A549 (cell line): ENCODE measurements around the gene STAB2.

Source experiments
- PHF8 ChIP-seq: fragments of 200-600 bp; sonication (generic); IDR thresholded peaks from 2 replicates; pipeline ENCODE4 v1.6.1; 2016; ENCODE audit warnings: low read depth, mild to moderate bottlenecking, antibody characterized with exemption, moderate library complexity, borderline replicate concordance
- ZSCAN20 ChIP-seq: fragments of 250-450 bp; sonication (Bioruptor Pico); IDR thresholded peaks from 2 replicates; pipeline ENCODE4 v1.8.0; 2022; ENCODE audit warnings: mild to moderate bottlenecking, moderate library complexity
- TF ChIP-seq, protein P1 (sequence below): fragments of >200 bp; sonication (Bioruptor Twin); formaldehyde crosslinking; IDR thresholded peaks from 3 replicates; pipeline ENCODE4 v1.5.1; 2016
- TF ChIP-seq, protein P2 (sequence below): IDR thresholded peaks from 2 replicates; pipeline ENCODE4 v1.6.1; 2012

DNA sequence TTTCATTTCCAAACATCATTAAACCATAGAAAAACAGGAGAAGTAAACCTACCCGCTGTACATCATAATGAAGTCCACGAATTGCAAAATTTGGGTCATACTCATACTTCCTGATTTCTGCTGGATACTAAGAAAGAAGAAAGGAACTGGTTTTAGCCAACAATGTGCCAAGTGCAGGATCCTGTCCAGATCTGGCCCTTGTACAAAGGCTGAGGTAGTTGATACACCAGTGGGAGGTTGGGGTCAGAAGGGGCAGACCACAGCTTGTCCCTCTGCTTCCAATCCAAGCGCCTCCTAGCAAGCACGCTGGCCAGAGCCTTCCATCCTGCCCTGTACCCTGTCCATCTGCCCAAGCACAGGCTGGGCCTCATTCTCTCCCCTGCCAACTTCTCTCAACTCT, 219.7 kb downstream of the STAB2 start:
- TF ChIP-seq, protein P1, sequence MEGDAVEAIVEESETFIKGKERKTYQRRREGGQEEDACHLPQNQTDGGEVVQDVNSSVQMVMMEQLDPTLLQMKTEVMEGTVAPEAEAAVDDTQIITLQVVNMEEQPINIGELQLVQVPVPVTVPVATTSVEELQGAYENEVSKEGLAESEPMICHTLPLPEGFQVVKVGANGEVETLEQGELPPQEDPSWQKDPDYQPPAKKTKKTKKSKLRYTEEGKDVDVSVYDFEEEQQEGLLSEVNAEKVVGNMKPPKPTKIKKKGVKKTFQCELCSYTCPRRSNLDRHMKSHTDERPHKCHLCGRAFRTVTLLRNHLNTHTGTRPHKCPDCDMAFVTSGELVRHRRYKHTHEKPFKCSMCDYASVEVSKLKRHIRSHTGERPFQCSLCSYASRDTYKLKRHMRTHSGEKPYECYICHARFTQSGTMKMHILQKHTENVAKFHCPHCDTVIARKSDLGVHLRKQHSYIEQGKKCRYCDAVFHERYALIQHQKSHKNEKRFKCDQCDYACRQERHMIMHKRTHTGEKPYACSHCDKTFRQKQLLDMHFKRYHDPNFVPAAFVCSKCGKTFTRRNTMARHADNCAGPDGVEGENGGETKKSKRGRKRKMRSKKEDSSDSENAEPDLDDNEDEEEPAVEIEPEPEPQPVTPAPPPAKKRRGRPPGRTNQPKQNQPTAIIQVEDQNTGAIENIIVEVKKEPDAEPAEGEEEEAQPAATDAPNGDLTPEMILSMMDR = no peak
- TF ChIP-seq PHF8 (no peak), ZSCAN20 (no peak)
- TF ChIP-seq, protein P2, sequence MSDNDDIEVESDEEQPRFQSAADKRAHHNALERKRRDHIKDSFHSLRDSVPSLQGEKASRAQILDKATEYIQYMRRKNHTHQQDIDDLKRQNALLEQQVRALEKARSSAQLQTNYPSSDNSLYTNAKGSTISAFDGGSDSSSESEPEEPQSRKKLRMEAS = no peak
